Head of caudate nucleus (tissue), 42 donors: ENCODE data around the gene GLRA1.
"Not testable (repeated sequence)": the region's sequence is repeated elsewhere in the genome, so short reads cannot be mapped to it uniquely, and the experiment has no call there.

Experiments
- DNase-seq, 42 donors: peaks; one replicate each; pipeline versions ENCODE4 v3.0.0 to v3.0.0-alpha.2; 2020 to 2021; ENCODE audit warnings: mixed read lengths in 7 of 42
- intact Hi-C: fragments of 100-400 bp; cut with DNase I; formaldehyde crosslinking; loops from one replicate; pipeline ENCODE4 v1.15.0; 2022

GLRA1 gene

GRCh38 chr5:151923866-151924476 lies 680 bp downstream of the GLRA1 start:
- peak in 39 of 42 donors; percentile 10 to 81 (median 41) for DNase-seq
- intact Hi-C loops = no loop called here

GRCh38 chr5:151921916-151922315 lies 2.7 kb downstream of the GLRA1 start:
- intact Hi-C loops = no loop called here
- no peak for DNase-seq

- intact Hi-C loops = no loop called here
- DNase-seq = no peak
These were observed 6.7 kb downstream of the GLRA1 start for GRCh38 chr5:151917904-151918303.

- DNase-seq = no peak
- intact Hi-C loops = no loop called here
These were observed 11.2 kb downstream of the GLRA1 start for GRCh38 chr5:151913425-151913824.

- intact Hi-C loops = no loop called here
- no peak for DNase-seq
These were observed 12.3 kb downstream of the GLRA1 start for GRCh38 chr5:151912360-151912759.

GRCh38 chr5:151911011-151911410 lies 13.6 kb downstream of the GLRA1 start:
- no peak for DNase-seq
- intact Hi-C loops = no loop called here

- intact Hi-C loops = no loop called here
These were observed 15.0 kb downstream of the GLRA1 start for GRCh38 chr5:151909628-151910027.

GRCh38 chr5:151906246-151906645 lies 18.4 kb downstream of the GLRA1 start:
- intact Hi-C loops = no loop called here
- DNase-seq = no peak

More at GRCh38 chr5:151909628-151910027, 15.0 kb downstream of the GLRA1 start:
- DNase-seq = no peak

- intact Hi-C loops = no loop called here
These were observed 19.1 kb downstream of the GLRA1 start for GRCh38 chr5:151905557-151905961.

GRCh38 chr5:151904909-151905308 lies 19.7 kb downstream of the GLRA1 start:
- no peak for DNase-seq
- intact Hi-C loops = no loop called here

More at GRCh38 chr5:151905557-151905961, 19.1 kb downstream of the GLRA1 start:
- no peak for DNase-seq

- intact Hi-C loops = no loop called here
- DNase-seq = no peak
These were observed 20.5 kb downstream of the GLRA1 start for GRCh38 chr5:151904127-151904526.

- DNase-seq = no peak
- intact Hi-C loops = no loop called here
These were observed 21.4 kb downstream of the GLRA1 start for GRCh38 chr5:151903243-151903653.

GRCh38 chr5:151902215-151902614 lies 22.4 kb downstream of the GLRA1 start:
- DNase-seq = no peak
- intact Hi-C loops = no loop called here

- no peak for DNase-seq
- intact Hi-C loops = no loop called here
These were observed 23.0 kb downstream of the GLRA1 start for GRCh38 chr5:151901611-151902010.

GRCh38 chr5:151900891-151901290 lies 23.8 kb downstream of the GLRA1 start:
- intact Hi-C loops = no loop called here
- no peak for DNase-seq

GRCh38 chr5:151899399-151899798 lies 25.3 kb downstream of the GLRA1 start:
- no peak for DNase-seq
- intact Hi-C loops = no loop called here

- no peak for DNase-seq
These were observed 26.8 kb downstream of the GLRA1 start for GRCh38 chr5:151897896-151898295.

GRCh38 chr5:151897020-151897552 lies 27.6 kb downstream of the GLRA1 start:
- intact Hi-C loops = no loop called here
- peak in 10 of 42 donors; percentile 4 to 57 (median 21) for DNase-seq

More at GRCh38 chr5:151897896-151898295, 26.8 kb downstream of the GLRA1 start:
- intact Hi-C loops = no loop called here

GRCh38 chr5:151896031-151896691 lies 28.5 kb downstream of the GLRA1 start:
- no peak for DNase-seq
- intact Hi-C loops = no loop called here

- DNase-seq = no peak
- intact Hi-C loops = no loop called here
These were observed 29.0 kb downstream of the GLRA1 start for GRCh38 chr5:151895660-151896030.

- DNase-seq, intact Hi-C loops: not testable (repeated sequence)
These were observed 31.2 kb downstream of the GLRA1 start for GRCh38 chr5:151893485-151893884.
